ENCODE data around the gene AHCTF1. TPM values are rescaled to one million over a fixed set of nuclear protein-coding genes. Genes with fewer than 3 reads are reported as not detected.
"Not testable (repeated sequence)": the region's sequence is repeated elsewhere in the genome, so short reads cannot be mapped to it uniquely, and the experiment has no call there.

AHCTF1 gene
- total and polyA plus RNA-seq, 9 donors, result 21.1 to 35.9 (median 27.4) TPM

- Histone ChIP-seq H3K9me3 (replicated peaks; ENCODE audit: control insufficient read depth, low read depth, low read length) (no peaks in the 10 kb centered on the region), H3K27ac (ENCODE audit: low read length) (no peak overlapping the region), H3K27me3 (ENCODE audit: control insufficient read depth, insufficient read depth, low read length) (no peaks in the 10 kb centered on the region), H3K4me1 (ENCODE audit: control insufficient read depth, insufficient read depth, low read length) (no peaks in the 10 kb centered on the region), H3K36me3 (ENCODE audit: control insufficient read depth, insufficient read depth, low read length) (peaks cover 34% of the 10 kb centered on the region), H3K4me3 (ENCODE audit: low read length) (no peak overlapping the region)
- DNase-seq, result no peak
These were observed 40.6 kb downstream of the AHCTF1 start for GRCh38 chr1:246891105-246891504.

GRCh38 chr1:246888522-246888921 lies 43.2 kb downstream of the AHCTF1 start:
- Histone ChIP-seq H3K36me3 (ENCODE audit: control insufficient read depth, insufficient read depth, low read length) (peaks cover 21% of the 10 kb centered on the region), H3K9me3 (replicated peaks; ENCODE audit: control insufficient read depth, low read depth, low read length) (no peaks in the 10 kb centered on the region), H3K4me3 (ENCODE audit: low read length) (no peak overlapping the region), H3K27me3 (ENCODE audit: control insufficient read depth, insufficient read depth, low read length) (no peaks in the 10 kb centered on the region), H3K27ac (ENCODE audit: low read length) (no peak overlapping the region), H3K4me1 (ENCODE audit: control insufficient read depth, insufficient read depth, low read length) (no peaks in the 10 kb centered on the region)
- no peak for DNase-seq
- 92% methylated on average over 1 of the region's 2 CpGs for WGBS (ENCODE audit: insufficient coverage)

- not testable (repeated sequence) for H3K27ac ChIP-seq (ENCODE audit: low read length)
These were observed 46.4 kb downstream of the AHCTF1 start for GRCh38 chr1:246885389-246885788.

GRCh38 chr1:246878551-246878950 lies 53.2 kb downstream of the AHCTF1 start:
- no peak for DNase-seq
- WGBS (ENCODE audit: insufficient coverage), result no CpG with 5 or more reads among the region's 4 CpGs

More at GRCh38 chr1:246885389-246885788, 46.4 kb downstream of the AHCTF1 start:
- not testable (repeated sequence) for H3K9me3 ChIP-seq (replicated peaks; ENCODE audit: control insufficient read depth, low read depth, low read length); DNase-seq; H3K4me1 ChIP-seq (ENCODE audit: control insufficient read depth, insufficient read depth, low read length); H3K27me3 ChIP-seq (ENCODE audit: control insufficient read depth, insufficient read depth, low read length); H3K4me3 ChIP-seq (ENCODE audit: low read length)
- WGBS (ENCODE audit: insufficient coverage), result no CpG with 5 or more reads among the region's 5 CpGs
- H3K36me3 ChIP-seq (ENCODE audit: control insufficient read depth, insufficient read depth, low read length), result peaks cover 18% of the 10 kb centered on the region

DNA sequence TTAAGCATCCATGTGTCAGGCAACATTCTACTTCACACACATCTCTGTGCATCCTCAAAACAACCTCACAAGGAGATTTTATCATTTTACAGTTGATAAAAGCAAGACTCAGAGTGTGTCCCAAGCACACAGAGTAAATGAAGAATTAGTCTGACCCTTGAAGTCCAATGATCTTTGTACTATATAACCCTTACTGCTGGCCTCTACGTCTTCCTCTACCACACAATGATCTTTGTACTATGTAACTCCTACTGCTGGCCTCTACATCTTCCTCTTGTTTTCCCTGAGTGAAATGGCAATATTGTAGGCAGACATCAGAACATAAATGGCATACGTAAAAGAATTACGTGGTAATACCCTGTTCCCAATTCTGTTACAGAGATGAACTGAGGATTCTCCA lies 55.3 kb downstream of the AHCTF1 start:
- WGBS (ENCODE audit: insufficient coverage), result 100% methylated on average over 1 of the region's 3 CpGs
- H3K4me1 ChIP-seq (ENCODE audit: control insufficient read depth, insufficient read depth, low read length), result no peaks in the 10 kb centered on the region
- no peak overlapping the region for H3K27ac ChIP-seq (ENCODE audit: low read length)
- no peak overlapping the region for H3K4me3 ChIP-seq (ENCODE audit: low read length)
- H3K27me3 ChIP-seq (ENCODE audit: control insufficient read depth, insufficient read depth, low read length), result no peaks in the 10 kb centered on the region
- H3K36me3 ChIP-seq (ENCODE audit: control insufficient read depth, insufficient read depth, low read length), result peaks cover 32% of the 10 kb centered on the region
- H3K9me3 ChIP-seq (replicated peaks; ENCODE audit: control insufficient read depth, low read depth, low read length), result no peaks in the 10 kb centered on the region
- no peak for DNase-seq

More at GRCh38 chr1:246878551-246878950, 53.2 kb downstream of the AHCTF1 start:
- Histone ChIP-seq H3K36me3 (ENCODE audit: control insufficient read depth, insufficient read depth, low read length) (peaks cover 21% of the 10 kb centered on the region), H3K4me1 (ENCODE audit: control insufficient read depth, insufficient read depth, low read length) (no peaks in the 10 kb centered on the region), H3K9me3 (replicated peaks; ENCODE audit: control insufficient read depth, low read depth, low read length) (no peaks in the 10 kb centered on the region), H3K27ac (ENCODE audit: low read length) (no peak overlapping the region), H3K27me3 (ENCODE audit: control insufficient read depth, insufficient read depth, low read length) (no peaks in the 10 kb centered on the region), H3K4me3 (ENCODE audit: low read length) (no peak overlapping the region)

DNA sequence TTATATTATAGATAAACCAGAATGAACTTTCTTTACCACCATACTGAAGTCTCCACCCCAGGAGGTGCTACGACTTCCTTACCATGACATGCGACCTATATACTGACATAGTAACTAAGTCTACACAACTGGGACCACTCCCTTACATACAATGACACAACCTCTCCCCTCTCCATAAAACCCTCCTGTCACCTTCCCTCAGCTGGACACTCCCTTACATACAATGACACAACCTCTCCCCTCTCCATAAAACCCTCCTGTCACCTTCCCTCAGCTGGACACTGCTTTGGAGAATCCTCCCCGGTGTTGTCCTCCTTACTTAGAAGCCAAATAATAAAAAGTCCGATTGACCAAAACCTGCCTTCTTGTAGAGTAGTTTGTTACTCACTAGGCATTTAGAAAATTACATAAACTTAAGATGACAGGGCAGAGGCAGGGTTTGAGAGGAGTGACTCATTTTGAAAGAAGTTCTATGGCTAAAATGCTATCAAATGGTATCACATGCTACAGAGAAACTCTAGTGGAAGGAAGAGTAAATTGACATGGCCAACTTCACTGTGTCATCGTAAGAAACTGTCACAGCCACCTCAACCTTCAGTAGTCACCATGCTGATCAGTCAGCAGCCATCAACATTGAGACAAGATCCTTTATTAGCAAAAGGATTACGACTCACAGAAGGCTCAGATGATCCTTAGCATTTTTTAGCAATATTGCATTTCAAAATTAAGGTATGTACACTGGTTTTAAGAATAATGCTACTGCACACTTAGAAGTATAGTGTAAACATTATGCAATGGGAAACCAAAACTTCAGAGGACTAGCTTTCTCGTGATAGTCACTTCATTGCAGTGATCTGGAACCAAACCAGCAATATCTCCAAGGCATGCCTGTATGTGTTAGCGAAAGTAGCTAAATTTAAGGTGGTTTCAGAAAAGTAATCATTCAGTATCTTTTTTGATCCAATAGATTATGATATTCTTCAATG lies 56.4 kb downstream of the AHCTF1 start:
- Histone ChIP-seq H3K36me3 (ENCODE audit: control insufficient read depth, insufficient read depth, low read length) (peaks cover 41% of the 10 kb centered on the region), H3K9me3 (replicated peaks; ENCODE audit: control insufficient read depth, low read depth, low read length) (no peaks in the 10 kb centered on the region), H3K27me3 (ENCODE audit: control insufficient read depth, insufficient read depth, low read length) (no peaks in the 10 kb centered on the region), H3K4me3 (ENCODE audit: low read length) (no peak overlapping the region), H3K4me1 (ENCODE audit: control insufficient read depth, insufficient read depth, low read length) (no peaks in the 10 kb centered on the region), H3K27ac (ENCODE audit: low read length) (no peak overlapping the region)
- WGBS (ENCODE audit: insufficient coverage), result 88% methylated on average over 2 of the region's 8 CpGs
- DNase-seq, result no peak

DNA sequence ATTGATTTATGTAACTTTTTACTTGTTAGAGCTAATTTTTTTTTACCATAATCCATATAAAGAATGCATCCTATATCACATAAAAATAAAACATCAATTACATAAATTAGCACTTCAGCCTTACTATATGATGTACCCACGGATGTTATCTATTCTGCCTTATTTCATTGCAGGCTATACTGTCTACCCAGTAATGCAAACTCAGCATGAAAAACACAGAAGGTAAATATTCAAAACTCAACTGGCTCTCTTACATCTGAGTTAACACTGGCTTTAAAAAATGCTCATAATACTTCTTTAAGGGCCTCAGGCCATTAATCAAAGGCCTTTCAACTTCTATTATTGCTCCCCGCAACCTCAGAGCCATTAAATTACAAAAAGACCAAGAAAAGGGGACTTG lies 65.8 kb downstream of the AHCTF1 start:
- H3K27ac ChIP-seq (ENCODE audit: low read length), result no peak overlapping the region
- H3K4me3 ChIP-seq (ENCODE audit: low read length), result no peak overlapping the region
- peaks cover 21% of the 10 kb centered on the region for H3K36me3 ChIP-seq (ENCODE audit: control insufficient read depth, insufficient read depth, low read length)
- H3K27me3 ChIP-seq (ENCODE audit: control insufficient read depth, insufficient read depth, low read length), result no peaks in the 10 kb centered on the region
- 100% methylated on average over 2 of the region's 2 CpGs for WGBS (ENCODE audit: insufficient coverage)
- H3K4me1 ChIP-seq (ENCODE audit: control insufficient read depth, insufficient read depth, low read length), result no peaks in the 10 kb centered on the region
- H3K9me3 ChIP-seq (replicated peaks; ENCODE audit: control insufficient read depth, low read depth, low read length), result no peaks in the 10 kb centered on the region
- no peak for DNase-seq

DNA sequence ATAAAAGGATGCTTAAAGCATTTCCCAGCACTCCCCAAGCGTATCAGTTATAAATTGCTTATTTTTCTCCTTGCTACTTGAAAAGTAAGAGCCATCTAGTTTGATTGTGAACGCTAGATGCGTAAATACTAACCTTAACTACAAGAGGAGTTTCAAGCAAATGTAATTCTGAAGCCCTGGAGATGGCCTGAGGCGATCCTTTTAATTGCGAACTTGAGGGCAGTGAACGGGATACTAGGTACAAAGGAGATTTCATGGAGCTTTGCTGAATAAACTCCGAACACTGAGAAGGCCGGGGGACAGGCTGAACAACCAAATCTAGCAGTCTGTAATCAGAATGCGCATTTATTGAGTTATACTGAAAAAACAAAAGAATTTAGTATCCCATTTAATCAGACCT lies 68.0 kb downstream of the AHCTF1 start:
- not testable (repeated sequence) for H3K9me3 ChIP-seq (replicated peaks; ENCODE audit: control insufficient read depth, low read depth, low read length); DNase-seq; H3K4me3 ChIP-seq (ENCODE audit: low read length); H3K4me1 ChIP-seq (ENCODE audit: control insufficient read depth, insufficient read depth, low read length); H3K27me3 ChIP-seq (ENCODE audit: control insufficient read depth, insufficient read depth, low read length); H3K27ac ChIP-seq (ENCODE audit: low read length)
- no CpG with 5 or more reads among the region's 9 CpGs for WGBS (ENCODE audit: insufficient coverage)
- H3K36me3 ChIP-seq (ENCODE audit: control insufficient read depth, insufficient read depth, low read length), result peaks cover 17% of the 10 kb centered on the region

- 100% methylated on average over 1 of the region's 4 CpGs for WGBS (ENCODE audit: insufficient coverage)
- H3K36me3 ChIP-seq (ENCODE audit: control insufficient read depth, insufficient read depth, low read length), result peaks cover 22% of the 10 kb centered on the region
These were observed 71.3 kb downstream of the AHCTF1 start for GRCh38 chr1:246860401-246860800.

GRCh38 chr1:246856371-246856770 lies 75.4 kb downstream of the AHCTF1 start:
- Histone ChIP-seq H3K27ac (ENCODE audit: low read length) (no peak overlapping the region), H3K4me3 (ENCODE audit: low read length) (no peak overlapping the region), H3K4me1 (ENCODE audit: control insufficient read depth, insufficient read depth, low read length) (no peaks in the 10 kb centered on the region), H3K36me3 (ENCODE audit: control insufficient read depth, insufficient read depth, low read length) (peaks cover 31% of the 10 kb centered on the region), H3K27me3 (ENCODE audit: control insufficient read depth, insufficient read depth, low read length) (no peaks in the 10 kb centered on the region), H3K9me3 (replicated peaks; ENCODE audit: control insufficient read depth, low read depth, low read length) (no peaks in the 10 kb centered on the region)
- no peak for DNase-seq
- WGBS (ENCODE audit: insufficient coverage), result no CpG with 5 or more reads among the region's 1 CpG

More at GRCh38 chr1:246860401-246860800, 71.3 kb downstream of the AHCTF1 start:
- H3K27me3 ChIP-seq (ENCODE audit: control insufficient read depth, insufficient read depth, low read length), result no peaks in the 10 kb centered on the region
- DNase-seq, result no peak
- no peaks in the 10 kb centered on the region for H3K4me1 ChIP-seq (ENCODE audit: control insufficient read depth, insufficient read depth, low read length)
- H3K9me3 ChIP-seq (replicated peaks; ENCODE audit: control insufficient read depth, low read depth, low read length), result no peaks in the 10 kb centered on the region
- H3K4me3 ChIP-seq (ENCODE audit: low read length), result no peak overlapping the region
- H3K27ac ChIP-seq (ENCODE audit: low read length), result no peak overlapping the region

Measured in muscle of leg (tissue), 11 donors.